OCI-LY7 (cell line): ENCODE measurements around the gene HMGXB4.

Experiments
- EZH2phosphoT487 ChIP-seq: fragments of 200-600 bp; sonication (generic); IDR thresholded peaks from 2 replicates; pipeline ENCODE4 v1.6.1; 2018; ENCODE audit warnings: low read depth, borderline replicate concordance, mild to moderate bottlenecking, mixed run types, antibody characterized with exemption, low read length, moderate library complexity, mixed read lengths
- TF ChIP-seq, protein P1 (sequence below): fragments of 200-600 bp; sonication (generic); conservative IDR thresholded peaks from 2 replicates; pipeline ENCODE4 v1.5.1; 2014; ENCODE audit warnings: mild to moderate bottlenecking, antibody characterized with exemption, low read length, moderate library complexity, mixed read lengths

DNA sequence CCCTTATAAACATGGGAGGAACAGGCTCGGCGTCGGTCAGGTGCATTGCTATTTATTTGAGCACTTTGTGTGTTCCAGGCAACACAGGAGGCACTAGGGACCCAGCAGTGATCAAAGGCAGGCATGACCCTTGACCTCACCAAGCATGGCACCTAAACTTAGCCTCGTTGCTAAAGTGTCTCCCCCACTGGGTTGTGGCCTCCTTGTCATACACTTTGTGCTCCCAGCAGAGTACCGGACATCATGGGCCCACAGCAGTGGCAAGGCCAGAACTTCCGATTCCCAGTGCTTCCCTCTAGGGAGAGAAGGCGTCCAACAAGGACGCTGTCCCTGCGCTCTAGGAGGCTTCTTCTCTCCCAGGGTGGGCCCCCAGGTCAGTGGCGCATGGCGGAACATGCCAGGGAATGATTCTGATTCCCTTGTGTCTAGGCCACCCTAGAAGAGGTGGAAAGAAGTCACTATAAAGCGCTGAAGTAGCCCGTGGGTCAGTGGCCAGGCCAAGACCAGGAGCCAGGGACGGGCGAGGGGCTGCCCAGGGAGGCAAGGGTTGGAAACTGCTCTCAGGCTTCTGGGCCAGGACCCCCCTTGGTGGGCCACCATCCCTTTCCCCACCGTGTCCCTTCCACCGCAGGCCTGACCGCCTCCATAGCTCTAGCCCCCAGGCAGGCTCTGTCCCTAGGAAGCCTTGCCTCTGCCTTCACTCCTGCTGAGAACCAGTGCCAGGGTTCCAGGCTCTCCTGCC lies 62.1 kb downstream of the HMGXB4 start:
- TF ChIP-seq, protein P1, sequence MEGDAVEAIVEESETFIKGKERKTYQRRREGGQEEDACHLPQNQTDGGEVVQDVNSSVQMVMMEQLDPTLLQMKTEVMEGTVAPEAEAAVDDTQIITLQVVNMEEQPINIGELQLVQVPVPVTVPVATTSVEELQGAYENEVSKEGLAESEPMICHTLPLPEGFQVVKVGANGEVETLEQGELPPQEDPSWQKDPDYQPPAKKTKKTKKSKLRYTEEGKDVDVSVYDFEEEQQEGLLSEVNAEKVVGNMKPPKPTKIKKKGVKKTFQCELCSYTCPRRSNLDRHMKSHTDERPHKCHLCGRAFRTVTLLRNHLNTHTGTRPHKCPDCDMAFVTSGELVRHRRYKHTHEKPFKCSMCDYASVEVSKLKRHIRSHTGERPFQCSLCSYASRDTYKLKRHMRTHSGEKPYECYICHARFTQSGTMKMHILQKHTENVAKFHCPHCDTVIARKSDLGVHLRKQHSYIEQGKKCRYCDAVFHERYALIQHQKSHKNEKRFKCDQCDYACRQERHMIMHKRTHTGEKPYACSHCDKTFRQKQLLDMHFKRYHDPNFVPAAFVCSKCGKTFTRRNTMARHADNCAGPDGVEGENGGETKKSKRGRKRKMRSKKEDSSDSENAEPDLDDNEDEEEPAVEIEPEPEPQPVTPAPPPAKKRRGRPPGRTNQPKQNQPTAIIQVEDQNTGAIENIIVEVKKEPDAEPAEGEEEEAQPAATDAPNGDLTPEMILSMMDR: no peak
- TF ChIP-seq EZH2phosphoT487: no peak
